Endothelial cell of umbilical vein (primary cell): Measurements from ENCODE around the gene ABCB7. TPM values are rescaled to one million over a fixed set of nuclear protein-coding genes. Genes with fewer than 3 reads are reported as not detected.

ENCODE experiments used
- BruUV-seq: library from RNA; stranded (reverse); fragments of 400-500 nt; replicated peaks from 2 replicates; lab custom pipeline; 2021; lab: Mats Ljungman, UMichigan
- CTCF ChIA-PET: fragments of 300-600, 350-600 bp; sonication (Branson Sonifier 250); formaldehyde crosslinking; loops from one replicate; lab custom pipeline; 2021; ENCODE audit warnings: antibody characterized with exemption, inconsistent platforms; lab: Charles Lee
- POLR2A ChIA-PET: fragments of 300-600, 350-600 bp; sonication (Branson Sonifier 250); formaldehyde crosslinking; loops from one replicate; lab custom pipeline; 2021; ENCODE audit warnings: antibody characterized with exemption, inconsistent platforms; lab: Charles Lee
- DNase-seq: peaks from one replicate; pipeline ENCODE4 v3.0.0-alpha.2; 2011; ENCODE audit warnings: low read depth, low spot score
- FAIRE-seq: peaks from 2 replicates; lab custom pipeline; 2011; peaks lifted over from hg19 to GRCh38; lab: Jason Lieb, UNC
- H2AFZ ChIP-seq: 2 replicates; pipeline ENCODE4 v1.6.0; 2012; ENCODE audit warnings: low read depth, low read length, control low read depth, inconsistent platforms
- H3K27ac ChIP-seq: 2 replicates; pipeline ENCODE4 v1.5.1; 2011; ENCODE audit warnings: low read depth, mild to moderate bottlenecking, control low read depth, low read length, moderate library complexity; ENCODE audit not compliant: insufficient read depth
- H3K27me3 ChIP-seq, 2 experiments: 2 replicates each; pipeline versions ENCODE4 v1.6.0 to v1.6.1; 2011; ENCODE audit warnings: low read length in 2 of 2, mixed read lengths in 1 of 2; ENCODE audit not compliant: control insufficient read depth in 2 of 2, insufficient read depth in 2 of 2
- H3K36me3 ChIP-seq, 2 experiments: 2 replicates in 1 of 2; 3 replicates in 1 of 2; pipeline ENCODE4 v1.5.1; 2011; ENCODE audit warnings: low read length in 2 of 2, mild to moderate bottlenecking in 1 of 2, moderate library complexity in 1 of 2; ENCODE audit not compliant: control insufficient read depth in 2 of 2, insufficient read depth in 2 of 2; ENCODE audit errors: extremely low read depth in 1 of 2
- H3K4me1 ChIP-seq: 3 replicates; pipeline ENCODE4 v1.5.1; 2011; ENCODE audit warnings: mild to moderate bottlenecking, low read length; ENCODE audit not compliant: control insufficient read depth, insufficient read depth; ENCODE audit errors: extremely low read depth
- H3K4me2 ChIP-seq: 2 replicates; pipeline ENCODE4 v1.6.1; 2011; ENCODE audit warnings: low read length, control low read depth, mixed read lengths; ENCODE audit not compliant: insufficient read depth
- H3K4me3 ChIP-seq, 3 experiments: fragments of 200-600 bp in 1 of 3; sonication (generic), shearing (Covaris generic) in 1 of 3; replicated peaks in 1 of 3; 2 replicates each; pipeline ENCODE4 v1.5.1; 2011 to 2016; ENCODE audit warnings: control low read depth in 3 of 3, low read length in 3 of 3, mild to moderate bottlenecking in 2 of 3, inconsistent platforms in 1 of 3, low read depth in 1 of 3, moderate library complexity in 1 of 3; ENCODE audit not compliant: insufficient read depth in 1 of 3
- H3K79me2 ChIP-seq: 2 replicates; pipeline ENCODE4 v1.6.0; 2012; ENCODE audit warnings: low read length, inconsistent platforms; ENCODE audit not compliant: control insufficient read depth, insufficient read depth
- H3K9ac ChIP-seq: replicated peaks from 2 replicates; pipeline ENCODE3; 2011; ENCODE audit warnings: low read length, control low read depth; ENCODE audit not compliant: insufficient read depth; ENCODE audit errors: extremely low read depth
- H3K9me1 ChIP-seq: replicated peaks from 3 replicates; pipeline ENCODE4 v1.6.0; 2011; ENCODE audit warnings: mild to moderate bottlenecking, low read length; ENCODE audit not compliant: control insufficient read depth, insufficient read depth; ENCODE audit errors: extremely low read depth
- H3K9me3 ChIP-seq: replicated peaks from 2 replicates; pipeline ENCODE4 v1.5.1; 2012; ENCODE audit warnings: low read length, inconsistent platforms; ENCODE audit not compliant: control insufficient read depth, insufficient read depth
- H4K20me1 ChIP-seq: replicated peaks from 2 replicates; pipeline ENCODE3; 2011; ENCODE audit warnings: mild to moderate bottlenecking, low read length; ENCODE audit not compliant: control insufficient read depth, insufficient read depth; ENCODE audit errors: extremely low read depth
- EZH2 ChIP-seq: IDR thresholded peaks from 2 replicates; pipeline ENCODE4 v1.6.1; 2012; ENCODE audit warnings: borderline replicate concordance, low read depth, mild to moderate bottlenecking, moderate library complexity, low read length, inconsistent platforms; ENCODE audit not compliant: severe bottlenecking
- FOS ChIP-seq: IDR thresholded peaks from 2 replicates; pipeline ENCODE4 v1.6.1; 2011; ENCODE audit warnings: mild to moderate bottlenecking, low read length, moderate library complexity, borderline replicate concordance; ENCODE audit not compliant: insufficient read depth
- GATA2 ChIP-seq: IDR thresholded peaks from 2 replicates; pipeline ENCODE4 v1.7.0; 2011; ENCODE audit warnings: low read depth, mild to moderate bottlenecking, moderate library complexity, mixed read lengths, low read length; ENCODE audit not compliant: insufficient read length, insufficient read depth
- POLR2A ChIP-seq: IDR thresholded peaks from 2 replicates; pipeline ENCODE4 v1.6.1; 2012; ENCODE audit warnings: low read depth, mild to moderate bottlenecking, control low read depth, low read length
- POLR2AphosphoS5 ChIP-seq: IDR thresholded peaks from 2 replicates; pipeline ENCODE4 v1.6.1; 2012; ENCODE audit warnings: low read depth, mild to moderate bottlenecking, control low read depth, low read length, moderate library complexity; ENCODE audit not compliant: insufficient read depth
- dilution Hi-C: fragments of 300-500 bp; cut with MboI; formaldehyde crosslinking; loops from one replicate; pipeline ENCODE4 v1.15.0; 2019; ENCODE audit warnings: low sequenced_read_pairs; ENCODE audit not compliant: extremely low pct_ligation_motif_present
- intact Hi-C: fragments of 100-400 bp; cut with micrococcal nuclease; formaldehyde crosslinking; loops from one replicate; pipeline ENCODE4 v1.10.0; 2022
- polyA plus RNA-seq, 4 experiments: library from polyadenylated mRNA; depleted of rRNA in 3 of 4; stranded (reverse) in 3 of 4; unstranded in 1 of 4; fragments of >200 nt; gene quantifications; 2 replicates each; pipeline versions ENCODE4 v1.2.1 to v1.2.3, GENCODE V29; 2011 to 2012; ENCODE audit warnings: missing spikeins in 1 of 4
- total RNA-seq: library from RNA; stranded (reverse); gene quantifications from 2 replicates; pipeline ENCODE4 v1.2.3, GENCODE V29; 2021
- TF ChIP-seq, protein P1 (sequence below): IDR thresholded peaks from 2 replicates; pipeline ENCODE4 v1.6.1; 2011; ENCODE audit not compliant: insufficient read depth, insufficient read length
- TF ChIP-seq, protein P2 (sequence below), 2 donors: IDR thresholded peaks; 1 replicate in 1 of 2; 2 replicates in 1 of 2; pipeline ENCODE4 v1.5.1; 2011; ENCODE audit warnings: low read length in 2 of 2, mild to moderate bottlenecking in 2 of 2, moderate library complexity in 2 of 2, control low read depth in 1 of 2, inconsistent platforms in 1 of 2, low read depth in 1 of 2; ENCODE audit not compliant: insufficient read depth in 1 of 2; ENCODE audit errors: extremely low read depth in 1 of 2

The ABCB7 gene
- total and polyA plus RNA-seq, 2 donors (not counting 3 experiments of a cell fraction or from before 2014, with no cell fraction given) = 12.1 to 20.7 TPM

DNA sequence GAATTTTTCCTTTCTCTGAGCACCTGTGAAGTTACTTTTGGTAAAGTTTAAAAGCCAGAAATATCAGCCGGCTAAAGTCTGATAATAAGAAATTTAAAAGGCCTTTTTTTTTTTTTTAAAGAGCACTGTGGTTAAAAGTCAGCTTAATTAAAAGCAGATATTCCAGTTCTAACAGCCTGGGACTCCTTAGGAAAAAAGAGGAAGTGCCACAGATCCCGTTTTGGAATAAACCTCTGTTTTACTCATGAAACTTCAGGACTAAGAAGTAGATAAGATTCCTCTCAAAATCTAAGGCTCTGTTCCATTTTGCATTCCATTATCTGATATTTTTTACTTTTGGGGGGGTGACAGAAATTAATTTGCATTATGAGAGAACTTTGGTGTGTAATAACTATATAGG lies 37.8 kb downstream of the ABCB7 start:
- Histone ChIP-seq H3K27ac (no peak overlapping the region), H3K4me3 (no peak overlapping the region), H3K79me2 (no peaks in the 10 kb centered on the region), H3K36me3 (no peaks in the 10 kb centered on the region), H3K9me1 (no peaks in the 10 kb centered on the region), H3K9me3 (no peaks in the 10 kb centered on the region), H2AFZ (no peak overlapping the region), H3K27me3 (no peaks in the 10 kb centered on the region), H3K9ac (no peak overlapping the region), H3K4me2 (no peak overlapping the region), H3K4me1 (no peaks in the 10 kb centered on the region), H4K20me1 (no peaks in the 10 kb centered on the region)
- dilution Hi-C loops = no loop called here
- TF ChIP-seq POLR2AphosphoS5 = no peak
- no peak for TF ChIP-seq GATA2
- TF ChIP-seq, protein P1, sequence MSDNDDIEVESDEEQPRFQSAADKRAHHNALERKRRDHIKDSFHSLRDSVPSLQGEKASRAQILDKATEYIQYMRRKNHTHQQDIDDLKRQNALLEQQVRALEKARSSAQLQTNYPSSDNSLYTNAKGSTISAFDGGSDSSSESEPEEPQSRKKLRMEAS = no peak
- TF ChIP-seq EZH2 = no peak
- TF ChIP-seq POLR2A = no peak
- no peak for TF ChIP-seq FOS
- TF ChIP-seq, protein P2, sequence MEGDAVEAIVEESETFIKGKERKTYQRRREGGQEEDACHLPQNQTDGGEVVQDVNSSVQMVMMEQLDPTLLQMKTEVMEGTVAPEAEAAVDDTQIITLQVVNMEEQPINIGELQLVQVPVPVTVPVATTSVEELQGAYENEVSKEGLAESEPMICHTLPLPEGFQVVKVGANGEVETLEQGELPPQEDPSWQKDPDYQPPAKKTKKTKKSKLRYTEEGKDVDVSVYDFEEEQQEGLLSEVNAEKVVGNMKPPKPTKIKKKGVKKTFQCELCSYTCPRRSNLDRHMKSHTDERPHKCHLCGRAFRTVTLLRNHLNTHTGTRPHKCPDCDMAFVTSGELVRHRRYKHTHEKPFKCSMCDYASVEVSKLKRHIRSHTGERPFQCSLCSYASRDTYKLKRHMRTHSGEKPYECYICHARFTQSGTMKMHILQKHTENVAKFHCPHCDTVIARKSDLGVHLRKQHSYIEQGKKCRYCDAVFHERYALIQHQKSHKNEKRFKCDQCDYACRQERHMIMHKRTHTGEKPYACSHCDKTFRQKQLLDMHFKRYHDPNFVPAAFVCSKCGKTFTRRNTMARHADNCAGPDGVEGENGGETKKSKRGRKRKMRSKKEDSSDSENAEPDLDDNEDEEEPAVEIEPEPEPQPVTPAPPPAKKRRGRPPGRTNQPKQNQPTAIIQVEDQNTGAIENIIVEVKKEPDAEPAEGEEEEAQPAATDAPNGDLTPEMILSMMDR (IDR thresholded peaks at IDR 0.05; ENCODE audit: extremely low read depth in 1 of 2, insufficient read depth in 1 of 2, low read depth in 1 of 2, low read length in 2 of 2) = no peak
- no TSS peak for BruUV-seq
- no peak for DNase-seq
- FAIRE-seq = no peak
- CTCF ChIA-PET = no interaction called here
- POLR2A ChIA-PET = no interaction called here
- intact Hi-C loops = no loop called here
